SU-DHL-6 (cell line): ENCODE measurements around the gene SLC25A45.

Experiments used
- H2AFZ ChIP-seq: fragments of 200-600 bp; sonication (generic); 2 replicates; pipeline ENCODE4 v1.6.1; 2014; ENCODE audit warnings: low read depth, mild to moderate bottlenecking, moderate library complexity, mixed read lengths, antibody characterized with exemption, low read length; ENCODE audit not compliant: severe bottlenecking
- H3F3A ChIP-seq: fragments of 200-600 bp; shearing (Covaris generic); 2 replicates; pipeline ENCODE4 v1.6.0; 2016; ENCODE audit warnings: antibody characterized with exemption, mild to moderate bottlenecking; ENCODE audit not compliant: insufficient read depth
- H3K27ac ChIP-seq: fragments of 200-600 bp; sonication (generic); 2 replicates; pipeline ENCODE4 v1.5.1; 2016; ENCODE audit warnings: low read depth, mild to moderate bottlenecking, low read length, moderate library complexity, mixed read lengths
- H3K27me3 ChIP-seq: fragments of 200-600 bp; sonication (generic), shearing (Covaris generic); 2 replicates; pipeline ENCODE4 v1.6.0; 2014; ENCODE audit warnings: mild to moderate bottlenecking, low read length
- H3K36me3 ChIP-seq: fragments of 200-600 bp; sonication (generic); 2 replicates; pipeline ENCODE4 v1.6.1; 2014; ENCODE audit warnings: mild to moderate bottlenecking, low read length, mixed read lengths
- H3K4me2 ChIP-seq: fragments of 300-600, 200-600 bp; shearing (Covaris generic), sonication (generic); 2 replicates; pipeline ENCODE4 v1.6.0; 2014; ENCODE audit warnings: low read length, low read depth, mild to moderate bottlenecking; ENCODE audit not compliant: poor library complexity, severe bottlenecking
- H3K4me3 ChIP-seq: fragments of 200-600 bp; sonication (generic); 2 replicates; pipeline ENCODE4 v1.5.1; 2014; ENCODE audit warnings: antibody characterized with exemption, low read length, mild to moderate bottlenecking, mixed read lengths; ENCODE audit not compliant: insufficient read depth, poor library complexity, severe bottlenecking
- H3K79me2 ChIP-seq: fragments of 200-600 bp; sonication (generic); 2 replicates; pipeline ENCODE4 v1.6.1; 2014; ENCODE audit warnings: mild to moderate bottlenecking, low read length, moderate library complexity; ENCODE audit not compliant: insufficient read depth
- H3K9ac ChIP-seq: fragments of 200-600 bp; sonication (generic); 2 replicates; pipeline ENCODE4 v1.7.0; 2014; ENCODE audit warnings: mild to moderate bottlenecking, low read length
- H3K9me2 ChIP-seq: fragments of 200-600 bp; sonication (generic); replicated peaks from 2 replicates; pipeline ENCODE4 v1.6.1; 2014; ENCODE audit warnings: low read length; ENCODE audit not compliant: insufficient read depth
- H3K9me3 ChIP-seq: fragments of 200-600 bp; sonication (generic); 2 replicates; pipeline ENCODE4 v1.6.1; 2014; ENCODE audit warnings: low read length, mixed read lengths; ENCODE audit not compliant: insufficient read depth
- H4K20me1 ChIP-seq: fragments of 200-600 bp; sonication (generic); 2 replicates; pipeline ENCODE4 v1.6.1; 2014; ENCODE audit warnings: low read depth, mild to moderate bottlenecking, antibody characterized with exemption, low read length, moderate library complexity, mixed read lengths
- EZH2phosphoT487 ChIP-seq: fragments of 200-600 bp; sonication (generic), shearing (Covaris generic); conservative IDR thresholded peaks from 2 replicates; pipeline ENCODE4 v1.6.1; 2018; ENCODE audit warnings: mild to moderate bottlenecking, antibody characterized with exemption, low read length, moderate library complexity, mixed read lengths
- TF ChIP-seq, protein P1 (sequence below): fragments of 200-600 bp; sonication (generic); IDR thresholded peaks from one replicate; pipeline ENCODE4 v1.5.1; 2017; ENCODE audit warnings: antibody characterized with exemption, mild to moderate bottlenecking, low read length, moderate library complexity; ENCODE audit not compliant: insufficient read depth, poor library complexity, severe bottlenecking

The SLC25A45 gene

DNA sequence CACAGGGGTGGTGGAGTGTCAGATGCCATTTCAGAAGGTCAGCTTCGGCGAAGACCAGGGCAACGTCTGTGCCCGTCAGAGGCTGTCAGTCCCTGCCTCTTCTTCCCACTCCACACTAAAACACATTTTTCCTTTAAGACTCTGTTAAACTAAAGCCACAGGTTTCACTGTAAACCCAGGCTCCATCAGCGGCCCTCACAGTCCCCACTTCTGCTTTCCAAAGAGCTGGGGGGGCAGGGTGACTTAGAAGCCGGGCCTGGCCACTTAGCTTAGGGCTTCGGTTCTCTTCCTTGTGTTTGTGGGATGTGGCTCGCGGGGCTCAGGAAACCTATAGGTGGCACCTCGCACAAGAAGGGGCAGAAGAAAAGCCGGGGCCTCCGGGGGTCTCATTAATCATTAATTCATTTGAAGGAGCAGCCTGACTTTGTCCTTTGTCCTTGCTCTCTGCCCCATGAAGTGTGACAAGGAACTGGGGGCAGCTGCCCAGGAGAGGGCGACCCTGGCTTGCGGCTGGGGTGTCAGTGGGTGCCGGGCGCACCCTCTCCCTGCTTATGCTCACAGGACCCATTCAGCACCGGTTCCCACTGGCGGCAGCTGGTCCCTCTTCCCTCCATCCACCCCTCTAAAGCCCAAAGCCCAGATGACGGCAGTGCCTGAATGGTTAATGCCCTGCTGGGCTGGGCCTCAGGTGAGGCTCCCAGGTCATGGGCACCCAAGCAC is 4.1 kb downstream of the SLC25A45 start:
- no peaks in the 10 kb centered on the region for H3K9me2 ChIP-seq
- H3K4me2 ChIP-seq: no peak overlapping the region
- no peaks in the 10 kb centered on the region for H3K36me3 ChIP-seq
- H3K9ac ChIP-seq: no peak overlapping the region
- TF ChIP-seq, protein P1, sequence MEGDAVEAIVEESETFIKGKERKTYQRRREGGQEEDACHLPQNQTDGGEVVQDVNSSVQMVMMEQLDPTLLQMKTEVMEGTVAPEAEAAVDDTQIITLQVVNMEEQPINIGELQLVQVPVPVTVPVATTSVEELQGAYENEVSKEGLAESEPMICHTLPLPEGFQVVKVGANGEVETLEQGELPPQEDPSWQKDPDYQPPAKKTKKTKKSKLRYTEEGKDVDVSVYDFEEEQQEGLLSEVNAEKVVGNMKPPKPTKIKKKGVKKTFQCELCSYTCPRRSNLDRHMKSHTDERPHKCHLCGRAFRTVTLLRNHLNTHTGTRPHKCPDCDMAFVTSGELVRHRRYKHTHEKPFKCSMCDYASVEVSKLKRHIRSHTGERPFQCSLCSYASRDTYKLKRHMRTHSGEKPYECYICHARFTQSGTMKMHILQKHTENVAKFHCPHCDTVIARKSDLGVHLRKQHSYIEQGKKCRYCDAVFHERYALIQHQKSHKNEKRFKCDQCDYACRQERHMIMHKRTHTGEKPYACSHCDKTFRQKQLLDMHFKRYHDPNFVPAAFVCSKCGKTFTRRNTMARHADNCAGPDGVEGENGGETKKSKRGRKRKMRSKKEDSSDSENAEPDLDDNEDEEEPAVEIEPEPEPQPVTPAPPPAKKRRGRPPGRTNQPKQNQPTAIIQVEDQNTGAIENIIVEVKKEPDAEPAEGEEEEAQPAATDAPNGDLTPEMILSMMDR: no peak
- no peak for TF ChIP-seq EZH2phosphoT487
- no peak overlapping the region for H2AFZ ChIP-seq
- H3F3A ChIP-seq: no peaks in the 10 kb centered on the region
- no peaks in the 10 kb centered on the region for H3K27me3 ChIP-seq
- H3K4me3 ChIP-seq: no peak overlapping the region
- no peaks in the 10 kb centered on the region for H3K79me2 ChIP-seq
- no peaks in the 10 kb centered on the region for H3K9me3 ChIP-seq
- no peak overlapping the region for H3K27ac ChIP-seq
- H4K20me1 ChIP-seq: no peaks in the 10 kb centered on the region

DNA sequence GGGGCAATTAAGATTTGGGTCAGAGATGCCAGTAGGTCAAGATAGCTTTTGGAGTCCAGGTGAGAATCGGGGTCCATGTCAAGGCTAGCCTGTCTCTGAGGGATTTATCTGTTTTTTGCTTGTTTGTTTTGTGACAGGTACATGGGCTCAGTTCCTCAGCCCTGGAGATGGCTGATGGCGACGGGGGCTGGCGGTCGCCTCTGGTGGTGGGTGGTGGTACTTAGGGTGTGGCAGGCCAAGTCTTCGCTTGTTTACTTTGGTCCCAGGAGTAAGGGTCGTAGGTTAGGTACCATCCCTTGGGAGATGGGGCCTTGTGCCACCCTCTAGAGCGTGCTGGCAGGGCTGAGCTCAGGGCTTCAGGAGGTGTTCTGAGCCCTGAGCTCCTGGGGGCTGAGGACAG is 4.7 kb downstream of the SLC25A45 start:
- Histone ChIP-seq H3K9ac (no peak overlapping the region), H3K36me3 (no peaks in the 10 kb centered on the region), H2AFZ (no peak overlapping the region), H3K27me3 (no peaks in the 10 kb centered on the region), H3K27ac (no peak overlapping the region), H3K9me2 (no peaks in the 10 kb centered on the region), H4K20me1 (no peaks in the 10 kb centered on the region), H3K4me2 (no peak overlapping the region), H3K4me3 (no peak overlapping the region), H3F3A (no peaks in the 10 kb centered on the region), H3K79me2 (no peaks in the 10 kb centered on the region), H3K9me3 (no peaks in the 10 kb centered on the region)
- no peak for TF ChIP-seq EZH2phosphoT487
- TF ChIP-seq, protein P1: no peak

DNA sequence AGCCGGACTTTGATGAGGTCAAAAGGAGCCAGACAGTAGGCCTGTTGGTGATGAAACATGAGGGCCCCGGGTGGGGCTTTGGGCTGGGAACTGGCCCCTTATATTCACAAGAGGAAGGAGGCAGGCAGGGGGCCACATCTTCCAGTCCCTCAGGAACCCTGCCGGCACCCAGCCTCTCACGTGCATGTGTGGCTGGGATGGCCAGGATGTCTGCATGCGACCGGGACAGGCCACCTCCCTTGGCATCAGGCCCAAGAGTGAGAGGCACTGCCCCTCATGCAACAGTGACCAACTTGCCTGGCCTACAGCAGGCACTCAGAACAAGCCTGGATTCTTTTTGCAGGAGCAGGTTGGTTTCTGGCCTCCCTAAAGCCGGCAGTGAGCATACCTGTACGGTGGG is 5.4 kb downstream of the SLC25A45 start:
- TF ChIP-seq, protein P1: no peak
- Histone ChIP-seq H3K4me3 (no peak overlapping the region), H3K79me2 (no peaks in the 10 kb centered on the region), H4K20me1 (no peaks in the 10 kb centered on the region), H3K9ac (no peak overlapping the region), H3F3A (no peaks in the 10 kb centered on the region), H3K9me2 (no peaks in the 10 kb centered on the region), H3K27me3 (no peaks in the 10 kb centered on the region), H3K9me3 (no peaks in the 10 kb centered on the region), H3K4me2 (no peak overlapping the region), H2AFZ (no peak overlapping the region), H3K27ac (no peak overlapping the region), H3K36me3 (no peaks in the 10 kb centered on the region)
